GM15510 (cell line): ENCODE results near the gene MSH4.
A peak's percentile ranks its signal among the peaks of the same experiment; 100 is the strongest.

Source experiments
- POLR2A ChIP-seq: IDR thresholded peaks from 3 replicates; pipeline ENCODE4 v1.6.1; 2011; ENCODE audit warnings: borderline replicate concordance; ENCODE audit not compliant: insufficient read length; ENCODE audit errors: extremely low read depth

The MSH4 gene

DNA sequence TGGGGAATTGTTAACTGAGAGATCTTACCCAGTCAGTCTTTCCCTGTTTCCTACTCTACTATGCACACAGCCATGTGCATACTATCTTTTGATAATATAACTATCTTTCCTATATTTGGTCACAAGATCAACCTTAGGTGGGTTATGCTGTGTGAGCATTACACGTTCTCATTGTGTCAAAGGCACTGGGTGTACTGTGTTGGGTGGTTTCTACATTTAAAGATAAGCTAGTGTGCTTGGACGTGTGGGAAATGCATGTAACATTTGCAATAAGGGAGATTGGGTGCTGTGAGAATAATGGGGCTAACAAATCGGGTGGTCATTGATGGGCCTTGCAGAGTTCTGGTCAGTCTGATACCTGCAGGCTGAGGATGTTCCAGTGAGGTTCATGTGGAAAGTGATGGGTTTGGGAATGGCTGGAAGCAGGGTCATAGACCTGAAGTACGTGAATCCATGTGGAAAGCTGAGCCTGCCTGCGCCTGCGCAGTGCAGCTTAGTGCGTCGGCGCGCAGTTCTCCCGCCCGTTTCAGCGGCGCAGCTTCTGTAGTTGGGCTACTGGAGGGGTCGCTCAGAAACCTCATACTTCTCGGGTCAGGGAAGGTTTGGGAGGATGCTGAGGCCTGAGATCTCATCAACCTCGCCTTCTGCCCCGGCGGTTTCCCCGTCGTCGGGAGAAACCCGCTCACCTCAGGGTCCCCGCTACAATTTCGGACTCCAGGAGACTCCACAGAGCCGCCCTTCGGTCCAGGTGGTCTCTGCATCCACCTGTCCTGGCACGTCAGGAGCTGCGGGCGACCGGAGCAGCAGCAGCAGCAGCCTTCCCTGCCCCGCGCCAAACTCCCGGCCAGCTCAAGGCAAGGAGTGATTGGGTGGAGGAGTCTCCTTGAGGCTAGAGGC lies at the start of gene MSH4:
TSS of gene MSH4 (plus strand) at position 507 of the 897 bp plus-strand sequence. CDS start at position 611, 104 bp downstream.
- peak; percentile 36 for TF ChIP-seq POLR2A

DNA sequence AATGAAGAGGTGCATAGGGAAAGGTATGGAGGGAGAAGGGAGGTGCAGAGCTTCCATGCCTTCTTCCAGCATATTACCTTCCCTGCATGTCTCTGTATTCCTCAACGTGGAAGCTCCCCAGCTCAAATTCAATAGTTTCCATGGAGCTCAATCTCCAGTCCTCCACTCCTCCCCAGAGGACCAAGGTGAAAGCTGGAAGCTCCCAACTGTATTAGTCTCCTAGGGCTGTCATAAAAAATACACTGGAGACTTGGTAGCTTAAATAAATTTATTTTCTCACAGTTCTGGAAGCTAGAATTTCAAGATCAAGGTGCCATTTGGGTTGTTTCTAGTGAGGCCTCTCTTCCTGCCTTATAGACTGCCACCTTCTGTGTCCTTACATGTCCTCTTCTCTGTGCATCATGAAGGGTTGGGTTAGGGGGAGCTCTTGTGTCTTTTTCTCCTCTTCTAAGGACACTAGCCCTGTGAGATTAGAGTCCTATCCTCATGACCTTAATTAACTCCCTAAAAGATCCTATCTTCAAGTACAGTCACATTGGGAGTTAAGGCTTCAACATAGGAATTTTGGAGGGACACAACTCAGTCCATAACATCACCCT lies 32.5 kb upstream of the MSH4 start:
- no peak for TF ChIP-seq POLR2A

- TF ChIP-seq POLR2A, result no peak
These were observed 30.9 kb upstream of the MSH4 start for GRCh38 chr1:75765697-75766355.

DNA sequence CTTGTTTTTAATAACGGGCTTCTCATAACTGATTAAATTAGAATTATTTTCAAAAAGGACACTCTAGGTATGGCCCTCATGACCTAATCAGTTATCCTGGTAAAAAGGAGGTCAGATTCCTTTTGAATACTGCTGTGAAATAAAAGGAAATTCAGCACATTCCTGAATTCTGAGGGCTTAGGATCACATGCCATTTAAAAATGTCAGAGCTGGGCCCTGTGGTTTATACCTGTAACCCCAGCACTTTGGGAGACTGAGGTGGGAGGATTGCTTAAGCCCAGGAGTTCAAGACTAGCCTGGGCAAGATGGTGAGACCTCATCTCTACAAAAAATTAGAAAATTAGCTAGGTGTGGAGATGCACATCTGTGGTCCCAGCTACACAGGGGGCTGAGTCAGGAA lies 28.7 kb upstream of the MSH4 start:
- TF ChIP-seq POLR2A, result no peak

DNA sequence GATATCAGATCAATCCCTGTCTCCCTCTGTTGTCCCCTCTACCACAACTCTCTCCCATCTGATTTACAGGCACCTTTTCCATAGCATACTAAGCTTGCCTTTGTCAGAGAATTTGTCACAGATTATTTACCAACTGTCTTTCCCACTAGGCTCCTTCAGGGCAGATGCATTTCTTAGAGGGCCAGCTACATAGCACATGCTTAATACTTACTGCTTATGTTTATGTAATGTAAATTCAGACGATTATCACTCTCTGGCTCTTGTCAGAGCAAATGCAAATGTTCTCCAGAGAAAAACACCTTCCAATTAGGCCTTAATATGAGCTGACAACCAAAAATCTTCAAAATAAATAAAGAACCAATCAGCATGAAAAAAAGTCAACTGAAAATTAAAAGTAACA lies 25.9 kb upstream of the MSH4 start:
- no peak for TF ChIP-seq POLR2A

DNA sequence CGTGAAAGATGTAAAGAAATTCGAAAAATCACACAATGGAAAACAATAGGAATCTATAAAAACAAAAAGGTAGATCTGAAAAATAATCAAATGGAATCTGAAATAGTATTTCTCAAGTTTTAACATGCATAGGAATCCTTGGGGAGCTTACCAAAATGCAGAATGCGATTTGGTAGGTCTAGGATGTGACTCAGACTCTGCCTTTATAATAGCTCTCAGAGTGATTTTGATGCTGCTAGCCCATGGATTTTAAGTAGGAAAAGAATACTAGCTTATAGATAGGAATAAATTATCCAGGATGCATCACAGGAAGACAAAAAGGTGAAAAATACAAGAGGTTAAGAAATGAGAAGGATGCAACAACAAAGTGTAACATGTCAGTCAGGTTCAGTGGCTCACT lies 24.7 kb upstream of the MSH4 start:
- no peak for TF ChIP-seq POLR2A

- TF ChIP-seq POLR2A, result peak; percentile 10
These were observed 11.2 kb upstream of the MSH4 start for GRCh38 chr1:75785320-75785982.

GRCh38 chr1:75785983-75786853 lies 10.5 kb upstream of the MSH4 start, which contains the start of gene RABGGTB:
TSS of gene RABGGTB (plus strand) at chr1:75786256. CDS start at chr1:75786272, 16 bp downstream.
- peak; percentile 99 for TF ChIP-seq POLR2A

- TF ChIP-seq POLR2A, result no peak
These were observed 9.7 kb upstream of the MSH4 start for GRCh38 chr1:75786901-75787493.

DNA sequence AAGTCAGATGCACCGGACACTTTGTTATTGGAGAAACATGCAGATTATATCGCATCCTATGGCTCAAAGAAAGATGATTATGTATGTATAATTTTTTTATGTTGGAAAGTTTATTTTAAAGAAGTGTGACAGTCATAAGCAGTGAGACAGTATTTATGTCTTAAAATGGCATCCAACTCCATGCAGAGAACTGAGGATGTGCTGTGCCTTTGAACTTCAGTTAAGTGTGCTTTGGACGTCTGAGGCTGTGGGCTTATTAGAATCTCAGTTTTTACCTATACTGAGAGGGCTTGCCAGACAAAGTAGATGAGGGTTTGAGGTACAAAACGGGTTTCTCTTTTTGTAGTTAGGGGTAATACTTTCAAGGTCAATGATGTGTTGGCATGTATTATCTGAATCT lies 9.2 kb upstream of the MSH4 start:
- no peak for TF ChIP-seq POLR2A

- TF ChIP-seq POLR2A, result no peak
These were observed 6.7 kb upstream of the MSH4 start for GRCh38 chr1:75789988-75790387.

- no peak for TF ChIP-seq POLR2A
These were observed 5.7 kb upstream of the MSH4 start for GRCh38 chr1:75791022-75791421.

- TF ChIP-seq POLR2A, result no peak
These were observed 4.6 kb upstream of the MSH4 start for GRCh38 chr1:75792091-75792490.
